ENCODE data around the gene CRTC2. TPM values are rescaled to one million over a fixed set of nuclear protein-coding genes. Genes with fewer than 3 reads are reported as not detected.

The CRTC2 gene
- total RNA-seq, 2 donors from 2014 or later: 22.6 to 92.7 TPM

GRCh38 chr1:153954826-153955225, 3.6 kb downstream of the CRTC2 start:
- DNase-seq (ENCODE audit: low spot score) (no peak), ATAC-seq (ENCODE audit: insufficient number of reproducible peaks, low FRiP score, low read depth) (no peak)
- H3K4me1 ChIP-seq (ENCODE audit: control insufficient read depth in 1 of 2, low read depth in 2 of 2): peaks cover 25 to 32% of the 10 kb centered on the region in 2 donors
- H3K9me3 ChIP-seq: no peaks in the 10 kb centered on the region
- no peak overlapping the region for H3K27ac ChIP-seq
- no peak overlapping the region for H3K4me3 ChIP-seq
- H3K36me3 ChIP-seq: peaks cover 46% of the 10 kb centered on the region
- no peak for TF ChIP-seq CTCF (IDR thresholded peaks at IDR 0.05)
- no peaks in the 10 kb centered on the region for H3K27me3 ChIP-seq (replicated peaks; ENCODE audit: insufficient read depth)

GRCh38 chr1:153953859-153954365, 4.5 kb downstream of the CRTC2 start:
- no peaks in the 10 kb centered on the region for H3K27me3 ChIP-seq (replicated peaks; ENCODE audit: insufficient read depth)
- H3K4me3 ChIP-seq: no peak overlapping the region
- no peak for TF ChIP-seq CTCF (IDR thresholded peaks at IDR 0.05)
- peaks cover 20 to 23% of the 10 kb centered on the region in 2 donors for H3K4me1 ChIP-seq (ENCODE audit: control insufficient read depth in 1 of 2, low read depth in 2 of 2)
- H3K9me3 ChIP-seq: no peaks in the 10 kb centered on the region
- ATAC-seq (ENCODE audit: insufficient number of reproducible peaks, low FRiP score, low read depth): no peak
- DNase-seq (ENCODE audit: low spot score): no peak
- no peak overlapping the region for H3K27ac ChIP-seq
- peaks cover 52% of the 10 kb centered on the region for H3K36me3 ChIP-seq

GRCh38 chr1:153951801-153952200, 6.6 kb downstream of the CRTC2 start:
- no peak overlapping the region for H3K4me3 ChIP-seq
- H3K27ac ChIP-seq: no peak overlapping the region
- peaks cover 14 to 18% of the 10 kb centered on the region in 2 donors for H3K4me1 ChIP-seq (ENCODE audit: control insufficient read depth in 1 of 2, low read depth in 2 of 2)
- peaks cover 65% of the 10 kb centered on the region for H3K36me3 ChIP-seq
- no peaks in the 10 kb centered on the region for H3K27me3 ChIP-seq (replicated peaks; ENCODE audit: insufficient read depth)
- no peak for TF ChIP-seq CTCF (IDR thresholded peaks at IDR 0.05)
- ATAC-seq (ENCODE audit: insufficient number of reproducible peaks, low FRiP score, low read depth): no peak
- no peak for DNase-seq (ENCODE audit: low spot score)
- no peaks in the 10 kb centered on the region for H3K9me3 ChIP-seq

GRCh38 chr1:153951183-153951582, 7.2 kb downstream of the CRTC2 start:
- Histone ChIP-seq H3K27ac (no peak overlapping the region), H3K36me3 (peaks cover 65% of the 10 kb centered on the region), H3K27me3 (replicated peaks; ENCODE audit: insufficient read depth) (no peaks in the 10 kb centered on the region), H3K4me3 (no peak overlapping the region), H3K9me3 (no peaks in the 10 kb centered on the region), H3K4me1 (ENCODE audit: control insufficient read depth in 1 of 2, low read depth in 2 of 2) (peaks cover 9 to 14% of the 10 kb centered on the region in 2 donors)
- no peak for DNase-seq (ENCODE audit: low spot score)
- ATAC-seq (ENCODE audit: insufficient number of reproducible peaks, low FRiP score, low read depth): no peak
- TF ChIP-seq CTCF (IDR thresholded peaks at IDR 0.05): no peak

- peaks cover 53% of the 10 kb centered on the region for H3K36me3 ChIP-seq
- DNase-seq (ENCODE audit: low spot score) (peak; percentile 40), ATAC-seq (ENCODE audit: insufficient number of reproducible peaks, low FRiP score, low read depth) (peak; percentile 60)
- peak within 1 kb of the TSS; percentile 94 for H3K4me3 ChIP-seq
- H3K27me3 ChIP-seq (replicated peaks; ENCODE audit: insufficient read depth): no peaks in the 10 kb centered on the region
- H3K9me3 ChIP-seq: no peaks in the 10 kb centered on the region
- peak; percentile 99 for TF ChIP-seq CTCF (IDR thresholded peaks at IDR 0.05)
- H3K4me1 ChIP-seq (ENCODE audit: control insufficient read depth in 1 of 2, low read depth in 2 of 2): peaks cover 14 to 24% of the 10 kb centered on the region in 2 donors
- peak within 1 kb of the TSS; percentile 93 to 95 for H3K27ac ChIP-seq
These were observed 11.7 kb downstream of the CRTC2 start, which contains the start of gene DENND4B for GRCh38 chr1:153946622-153947241. Gene DENND4B (minus strand): TSS chr1:153946718. CDS start chr1:153944374, 2,344 bp downstream.

Measured in thoracic aorta (tissue), 2 donors.